ENCODE measurements around the gene ARHGAP18. TPM values are rescaled to one million over a fixed set of nuclear protein-coding genes. Genes with fewer than 3 reads are reported as not detected.

ARHGAP18 gene
- total RNA-seq, 1 experiment from 2014 or later = 1.6 TPM

GRCh38 chr6:129628101-129628815 is 81.7 kb downstream of the ARHGAP18 start:
- no peaks in the 10 kb centered on the region for H3K9me3 ChIP-seq (ENCODE audit: low read length)
- H3K9ac ChIP-seq (ENCODE audit: low read length) = no peak overlapping the region
- no peaks in the 10 kb centered on the region for H3K27me3 ChIP-seq (ENCODE audit: low read length)
- H3K4me3 ChIP-seq (ENCODE audit: low read length) = no peak overlapping the region
- no peaks in the 10 kb centered on the region for H3K79me2 ChIP-seq (ENCODE audit: low read length)
- no peaks in the 10 kb centered on the region for H3K9me2 ChIP-seq (replicated peaks; ENCODE audit: insufficient read depth, low read length)
- no peak for DNase-seq
- no peak overlapping the region for H3K27ac ChIP-seq (ENCODE audit: low read length)
- H3K4me1 ChIP-seq (ENCODE audit: low read length) = no peaks in the 10 kb centered on the region
- no peak overlapping the region for H2AFZ ChIP-seq (ENCODE audit: low read length)
- no peaks in the 10 kb centered on the region for H3K36me3 ChIP-seq (ENCODE audit: insufficient read depth, low read length)
- H3K4me2 ChIP-seq (ENCODE audit: low read depth, low read length, poor library complexity, severe bottlenecking) = no peak overlapping the region
- H4K20me1 ChIP-seq (ENCODE audit: insufficient read depth, low read depth, low read length) = no peaks in the 10 kb centered on the region

GRCh38 chr6:129624488-129624887 is 85.5 kb downstream of the ARHGAP18 start:
- Histone ChIP-seq H3K4me1 (ENCODE audit: low read length) (no peaks in the 10 kb centered on the region), H3K4me2 (ENCODE audit: low read depth, low read length, poor library complexity, severe bottlenecking) (no peak overlapping the region), H3K27me3 (ENCODE audit: low read length) (no peaks in the 10 kb centered on the region), H3K4me3 (ENCODE audit: low read length) (no peak overlapping the region), H3K36me3 (ENCODE audit: insufficient read depth, low read length) (no peaks in the 10 kb centered on the region), H3K27ac (ENCODE audit: low read length) (no peak overlapping the region), H3K9ac (ENCODE audit: low read length) (no peak overlapping the region), H3K9me3 (ENCODE audit: low read length) (no peaks in the 10 kb centered on the region), H3K79me2 (ENCODE audit: low read length) (no peaks in the 10 kb centered on the region), H3K9me2 (replicated peaks; ENCODE audit: insufficient read depth, low read length) (no peaks in the 10 kb centered on the region), H4K20me1 (ENCODE audit: insufficient read depth, low read depth, low read length) (no peaks in the 10 kb centered on the region), H2AFZ (ENCODE audit: low read length) (no peak overlapping the region)
- DNase-seq = no peak

- H2AFZ ChIP-seq (ENCODE audit: low read length) = no peak overlapping the region
- H3K4me2 ChIP-seq (ENCODE audit: low read depth, low read length, poor library complexity, severe bottlenecking) = no peak overlapping the region
- no peaks in the 10 kb centered on the region for H3K9me2 ChIP-seq (replicated peaks; ENCODE audit: insufficient read depth, low read length)
- no peaks in the 10 kb centered on the region for H3K4me1 ChIP-seq (ENCODE audit: low read length)
- H3K9ac ChIP-seq (ENCODE audit: low read length) = no peak overlapping the region
- H3K9me3 ChIP-seq (ENCODE audit: low read length) = no peaks in the 10 kb centered on the region
- H3K79me2 ChIP-seq (ENCODE audit: low read length) = no peaks in the 10 kb centered on the region
- H4K20me1 ChIP-seq (ENCODE audit: insufficient read depth, low read depth, low read length) = no peaks in the 10 kb centered on the region
- H3K4me3 ChIP-seq (ENCODE audit: low read length) = no peak overlapping the region
- no peaks in the 10 kb centered on the region for H3K27me3 ChIP-seq (ENCODE audit: low read length)
- DNase-seq = no peak
- H3K27ac ChIP-seq (ENCODE audit: low read length) = no peak overlapping the region
- H3K36me3 ChIP-seq (ENCODE audit: insufficient read depth, low read length) = no peaks in the 10 kb centered on the region
These were observed 86.8 kb downstream of the ARHGAP18 start for GRCh38 chr6:129623008-129623732.

GRCh38 chr6:129621252-129621651 is 88.7 kb downstream of the ARHGAP18 start:
- peak; percentile 69 for DNase-seq
- Histone ChIP-seq H3K27ac (ENCODE audit: low read length) (no peak overlapping the region), H3K79me2 (ENCODE audit: low read length) (no peaks in the 10 kb centered on the region), H3K9me2 (replicated peaks; ENCODE audit: insufficient read depth, low read length) (no peaks in the 10 kb centered on the region), H3K9me3 (ENCODE audit: low read length) (no peaks in the 10 kb centered on the region), H3K36me3 (ENCODE audit: insufficient read depth, low read length) (no peaks in the 10 kb centered on the region), H3K4me3 (ENCODE audit: low read length) (no peak overlapping the region), H3K9ac (ENCODE audit: low read length) (no peak overlapping the region), H4K20me1 (ENCODE audit: insufficient read depth, low read depth, low read length) (no peaks in the 10 kb centered on the region), H2AFZ (ENCODE audit: low read length) (no peak overlapping the region), H3K4me2 (ENCODE audit: low read depth, low read length, poor library complexity, severe bottlenecking) (no peak overlapping the region), H3K27me3 (ENCODE audit: low read length) (no peaks in the 10 kb centered on the region), H3K4me1 (ENCODE audit: low read length) (no peaks in the 10 kb centered on the region)

- Histone ChIP-seq H3K4me2 (ENCODE audit: low read depth, low read length, poor library complexity, severe bottlenecking) (no peak overlapping the region), H3K4me3 (ENCODE audit: low read length) (no peak overlapping the region), H2AFZ (ENCODE audit: low read length) (no peak overlapping the region), H3K9me3 (ENCODE audit: low read length) (no peaks in the 10 kb centered on the region), H3K4me1 (ENCODE audit: low read length) (no peaks in the 10 kb centered on the region), H4K20me1 (ENCODE audit: insufficient read depth, low read depth, low read length) (no peaks in the 10 kb centered on the region), H3K9ac (ENCODE audit: low read length) (no peak overlapping the region), H3K27ac (ENCODE audit: low read length) (no peak overlapping the region), H3K27me3 (ENCODE audit: low read length) (no peaks in the 10 kb centered on the region), H3K9me2 (replicated peaks; ENCODE audit: insufficient read depth, low read length) (no peaks in the 10 kb centered on the region), H3K79me2 (ENCODE audit: low read length) (no peaks in the 10 kb centered on the region), H3K36me3 (ENCODE audit: insufficient read depth, low read length) (no peaks in the 10 kb centered on the region)
- no peak for DNase-seq
These were observed 89.8 kb downstream of the ARHGAP18 start for GRCh38 chr6:129620234-129620610.

- Histone ChIP-seq H3K79me2 (ENCODE audit: low read length) (no peaks in the 10 kb centered on the region), H3K4me3 (ENCODE audit: low read length) (no peak overlapping the region), H3K4me1 (ENCODE audit: low read length) (no peaks in the 10 kb centered on the region), H3K9me2 (replicated peaks; ENCODE audit: insufficient read depth, low read length) (no peaks in the 10 kb centered on the region), H3K9me3 (ENCODE audit: low read length) (no peaks in the 10 kb centered on the region), H3K27me3 (ENCODE audit: low read length) (no peaks in the 10 kb centered on the region), H3K27ac (ENCODE audit: low read length) (no peak overlapping the region), H3K4me2 (ENCODE audit: low read depth, low read length, poor library complexity, severe bottlenecking) (no peak overlapping the region), H4K20me1 (ENCODE audit: insufficient read depth, low read depth, low read length) (no peaks in the 10 kb centered on the region), H3K36me3 (ENCODE audit: insufficient read depth, low read length) (no peaks in the 10 kb centered on the region), H2AFZ (ENCODE audit: low read length) (no peak overlapping the region), H3K9ac (ENCODE audit: low read length) (no peak overlapping the region)
- DNase-seq = no peak
These were observed 90.3 kb downstream of the ARHGAP18 start for GRCh38 chr6:129619579-129620233.

- Histone ChIP-seq H2AFZ (ENCODE audit: low read length) (no peak overlapping the region), H3K4me3 (ENCODE audit: low read length) (no peak overlapping the region), H3K36me3 (ENCODE audit: insufficient read depth, low read length) (no peaks in the 10 kb centered on the region), H3K9me2 (replicated peaks; ENCODE audit: insufficient read depth, low read length) (no peaks in the 10 kb centered on the region), H3K27me3 (ENCODE audit: low read length) (no peaks in the 10 kb centered on the region), H3K79me2 (ENCODE audit: low read length) (no peaks in the 10 kb centered on the region), H3K9ac (ENCODE audit: low read length) (no peak overlapping the region), H3K9me3 (ENCODE audit: low read length) (no peaks in the 10 kb centered on the region), H3K4me1 (ENCODE audit: low read length) (no peaks in the 10 kb centered on the region), H3K27ac (ENCODE audit: low read length) (no peak overlapping the region), H3K4me2 (ENCODE audit: low read depth, low read length, poor library complexity, severe bottlenecking) (no peak overlapping the region), H4K20me1 (ENCODE audit: insufficient read depth, low read depth, low read length) (no peaks in the 10 kb centered on the region)
- no peak for DNase-seq
These were observed 92.0 kb downstream of the ARHGAP18 start for GRCh38 chr6:129617986-129618385.

- H3K27ac ChIP-seq (ENCODE audit: low read length) = no peak overlapping the region
- H2AFZ ChIP-seq (ENCODE audit: low read length) = no peak overlapping the region
- H3K4me1 ChIP-seq (ENCODE audit: low read length) = no peaks in the 10 kb centered on the region
- no peak overlapping the region for H3K4me3 ChIP-seq (ENCODE audit: low read length)
- H3K27me3 ChIP-seq (ENCODE audit: low read length) = no peaks in the 10 kb centered on the region
- H4K20me1 ChIP-seq (ENCODE audit: insufficient read depth, low read depth, low read length) = no peaks in the 10 kb centered on the region
- no peaks in the 10 kb centered on the region for H3K79me2 ChIP-seq (ENCODE audit: low read length)
- H3K36me3 ChIP-seq (ENCODE audit: insufficient read depth, low read length) = no peaks in the 10 kb centered on the region
- H3K9me2 ChIP-seq (replicated peaks; ENCODE audit: insufficient read depth, low read length) = no peaks in the 10 kb centered on the region
- H3K9me3 ChIP-seq (ENCODE audit: low read length) = no peaks in the 10 kb centered on the region
- H3K4me2 ChIP-seq (ENCODE audit: low read depth, low read length, poor library complexity, severe bottlenecking) = no peak overlapping the region
- no peak for DNase-seq
- no peak overlapping the region for H3K9ac ChIP-seq (ENCODE audit: low read length)
These were observed 94.5 kb downstream of the ARHGAP18 start for GRCh38 chr6:129615496-129615895.
